Neural crest cell (in vitro differentiated cells): ENCODE measurements around the gene MEGF6. TPM values are rescaled to one million over a fixed set of nuclear protein-coding genes. Genes with fewer than 3 reads are reported as not detected.

ENCODE experiments used
- DNase-seq: peaks from one replicate; pipeline ENCODE4 v3.0.0; 2021; ENCODE audit warnings: low read depth, mixed read lengths, low spot score
- H3K27ac Mint-ChIP-seq: one replicate; pipeline ENCODE4 v1.8.0; 2021; ENCODE audit warnings: mild to moderate bottlenecking, mixed read lengths; ENCODE audit not compliant: unreplicated experiment
- H3K27me3 Mint-ChIP-seq: 2 replicates; pipeline ENCODE4 v1.8.0; 2021; ENCODE audit warnings: low read depth, mild to moderate bottlenecking, mixed read lengths
- H3K36me3 Mint-ChIP-seq: 2 replicates; pipeline ENCODE4 v1.8.0; 2021; ENCODE audit warnings: low read depth, mild to moderate bottlenecking, mixed read lengths
- H3K4me1 Mint-ChIP-seq: 2 replicates; pipeline ENCODE4 v1.8.0; 2021; ENCODE audit warnings: mixed read lengths
- H3K4me3 Mint-ChIP-seq: one replicate; pipeline ENCODE4 v1.8.0; 2021; ENCODE audit warnings: mild to moderate bottlenecking, mixed read lengths
- H3K9me3 Mint-ChIP-seq: 2 replicates; pipeline ENCODE4 v1.8.0; 2021; ENCODE audit warnings: mixed read lengths
- total RNA-seq: library from RNA; stranded (reverse); gene quantifications from 2 replicates; pipeline ENCODE4 v1.2.1, GENCODE V29; 2021
- TF ChIP-seq, protein P1 (sequence below): fragments of 200-600 bp; sonication (generic); conservative IDR thresholded peaks from 2 replicates; pipeline ENCODE4 v1.5.0; 2021; ENCODE audit warnings: antibody characterized with exemption, mild to moderate bottlenecking

Gene MEGF6
- total RNA-seq, 1 donor from 2014 or later = 36.7 TPM

DNA sequence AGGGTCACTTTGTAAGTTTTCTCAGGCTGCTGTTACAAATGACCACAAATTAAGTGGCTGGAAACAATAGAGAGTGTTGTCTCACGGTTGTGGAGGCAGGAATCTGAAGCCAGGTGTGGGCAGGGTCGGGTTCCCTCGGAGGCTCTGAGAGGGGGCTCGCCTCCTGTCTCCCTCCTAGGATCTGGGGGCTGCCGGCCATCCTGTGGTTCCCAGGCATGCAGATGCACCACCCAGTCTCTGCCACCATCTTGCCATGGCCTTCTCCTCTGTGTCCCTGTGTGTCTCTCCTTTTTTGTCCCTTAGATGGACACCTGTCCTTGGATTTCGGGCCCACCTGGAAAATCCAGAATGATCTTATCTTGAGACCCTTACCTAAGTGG is 45.8 kb upstream of the MEGF6 start:
- Mint-ChIP-seq H3K27me3 (peaks cover 74% of the 10 kb centered on the region), H3K9me3 (no peaks in the 10 kb centered on the region)

GRCh38 chr1:3656450-3657095 is 45.3 kb upstream of the MEGF6 start:
- peaks cover 10% of the 10 kb centered on the region for H3K4me1 Mint-ChIP-seq
- H3K27ac Mint-ChIP-seq = no peak overlapping the region
- H3K36me3 Mint-ChIP-seq = no peaks in the 10 kb centered on the region
- no peak for DNase-seq
- TF ChIP-seq, protein P1, sequence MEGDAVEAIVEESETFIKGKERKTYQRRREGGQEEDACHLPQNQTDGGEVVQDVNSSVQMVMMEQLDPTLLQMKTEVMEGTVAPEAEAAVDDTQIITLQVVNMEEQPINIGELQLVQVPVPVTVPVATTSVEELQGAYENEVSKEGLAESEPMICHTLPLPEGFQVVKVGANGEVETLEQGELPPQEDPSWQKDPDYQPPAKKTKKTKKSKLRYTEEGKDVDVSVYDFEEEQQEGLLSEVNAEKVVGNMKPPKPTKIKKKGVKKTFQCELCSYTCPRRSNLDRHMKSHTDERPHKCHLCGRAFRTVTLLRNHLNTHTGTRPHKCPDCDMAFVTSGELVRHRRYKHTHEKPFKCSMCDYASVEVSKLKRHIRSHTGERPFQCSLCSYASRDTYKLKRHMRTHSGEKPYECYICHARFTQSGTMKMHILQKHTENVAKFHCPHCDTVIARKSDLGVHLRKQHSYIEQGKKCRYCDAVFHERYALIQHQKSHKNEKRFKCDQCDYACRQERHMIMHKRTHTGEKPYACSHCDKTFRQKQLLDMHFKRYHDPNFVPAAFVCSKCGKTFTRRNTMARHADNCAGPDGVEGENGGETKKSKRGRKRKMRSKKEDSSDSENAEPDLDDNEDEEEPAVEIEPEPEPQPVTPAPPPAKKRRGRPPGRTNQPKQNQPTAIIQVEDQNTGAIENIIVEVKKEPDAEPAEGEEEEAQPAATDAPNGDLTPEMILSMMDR = no peak
- no peak overlapping the region for H3K4me3 Mint-ChIP-seq
- H3K9me3 Mint-ChIP-seq = no peaks in the 10 kb centered on the region
- H3K27me3 Mint-ChIP-seq = peaks cover 77% of the 10 kb centered on the region

More for the DNA sequence above, 45.8 kb upstream of the MEGF6 start:
- TF ChIP-seq, protein P1 = no peak
- H3K36me3 Mint-ChIP-seq = no peaks in the 10 kb centered on the region
- H3K4me1 Mint-ChIP-seq = peaks cover 10% of the 10 kb centered on the region
- no peak overlapping the region for H3K4me3 Mint-ChIP-seq
- no peak for DNase-seq
- no peak overlapping the region for H3K27ac Mint-ChIP-seq

DNA sequence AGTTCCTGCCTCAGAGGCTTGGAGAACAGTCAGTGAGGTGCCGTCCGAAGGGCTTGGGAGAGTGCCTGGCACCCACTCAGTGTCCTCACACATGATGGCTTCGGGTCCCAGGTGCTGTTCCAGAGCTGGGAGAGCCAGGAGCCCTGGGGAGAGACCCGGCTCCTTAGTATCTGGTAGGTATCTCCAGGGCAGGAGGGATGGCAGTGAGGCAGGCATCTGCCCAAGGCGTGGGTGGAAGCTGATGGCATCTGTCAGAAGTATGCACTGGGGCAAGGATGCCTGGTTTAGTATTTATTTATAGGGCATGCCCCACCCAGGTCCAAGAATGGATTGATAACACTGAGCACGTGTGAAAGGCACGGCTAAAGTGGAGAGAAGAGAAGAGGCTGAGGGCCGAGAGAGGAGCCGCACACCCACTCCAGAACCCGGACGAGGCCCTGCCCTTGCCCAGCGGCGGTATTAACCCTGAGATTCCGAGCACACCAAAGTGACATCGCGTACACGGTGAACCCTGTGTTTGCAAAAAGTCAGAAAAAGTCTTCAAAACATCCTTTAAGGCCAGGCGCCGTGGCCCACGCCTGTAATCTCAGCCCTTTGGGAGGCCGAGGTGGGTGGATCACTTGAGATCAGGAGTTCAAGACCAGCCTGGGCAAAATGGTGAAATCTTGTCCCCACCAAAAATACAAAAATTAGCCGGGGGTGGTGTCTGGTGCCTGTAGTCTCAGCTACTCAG is 43.4 kb upstream of the MEGF6 start:
- TF ChIP-seq, protein P1 = no peak
- no peaks in the 10 kb centered on the region for H3K36me3 Mint-ChIP-seq
- no peak overlapping the region for H3K27ac Mint-ChIP-seq
- peaks cover 86% of the 10 kb centered on the region for H3K27me3 Mint-ChIP-seq
- H3K4me3 Mint-ChIP-seq = no peak overlapping the region
- H3K4me1 Mint-ChIP-seq = peaks cover 17% of the 10 kb centered on the region
- DNase-seq = no peak
- no peaks in the 10 kb centered on the region for H3K9me3 Mint-ChIP-seq

GRCh38 chr1:3653286-3653618 is 41.9 kb upstream of the MEGF6 start:
- H3K4me3 Mint-ChIP-seq = peak overlapping the region; percentile 48
- no peak overlapping the region for H3K27ac Mint-ChIP-seq
- no peaks in the 10 kb centered on the region for H3K9me3 Mint-ChIP-seq
- H3K27me3 Mint-ChIP-seq = peaks cover 84% of the 10 kb centered on the region
- peaks cover 24% of the 10 kb centered on the region for H3K4me1 Mint-ChIP-seq
- no peak for DNase-seq
- TF ChIP-seq, protein P1 = no peak
- H3K36me3 Mint-ChIP-seq = no peaks in the 10 kb centered on the region

DNA sequence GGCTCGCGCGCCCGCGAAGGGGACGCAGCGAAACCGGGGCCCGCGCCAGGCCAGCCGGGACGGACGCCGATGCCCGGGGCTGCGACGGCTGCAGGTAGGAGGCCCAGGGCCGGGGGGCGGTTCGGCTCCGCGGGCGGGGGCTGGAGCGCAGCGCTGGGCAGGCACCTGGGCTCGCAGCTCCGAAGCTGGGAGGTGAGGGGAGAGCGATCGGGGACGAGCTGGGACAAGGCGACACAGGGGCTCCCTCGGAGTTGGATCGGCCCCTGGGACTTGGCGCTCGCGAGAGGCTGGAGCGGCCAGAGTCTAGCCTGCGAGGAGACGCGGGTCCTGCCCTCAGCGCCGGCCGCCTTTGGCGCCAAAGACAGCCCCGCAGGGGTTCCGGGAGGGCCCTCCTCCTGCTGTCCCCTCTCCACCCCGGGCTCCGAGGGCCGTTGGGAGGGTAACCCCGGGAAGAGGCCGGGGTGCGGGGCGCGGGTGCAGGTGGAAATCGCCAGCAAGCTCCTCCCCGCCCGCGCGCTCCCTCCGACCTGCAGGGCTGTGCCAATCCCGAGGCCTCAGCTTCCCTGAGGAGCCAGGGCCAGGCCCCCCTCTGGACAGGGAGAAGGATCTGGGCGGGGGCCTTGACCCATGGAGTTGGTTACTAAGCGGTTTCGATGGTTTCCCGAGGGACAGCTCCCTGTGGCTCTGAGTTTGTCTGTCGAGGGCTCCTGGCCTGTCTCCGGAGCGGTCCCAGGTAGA is 41.4 kb upstream of the MEGF6 start:
- peak overlapping the region; percentile 48 for H3K4me3 Mint-ChIP-seq
- DNase-seq = no peak
- no peaks in the 10 kb centered on the region for H3K36me3 Mint-ChIP-seq
- TF ChIP-seq, protein P1 = no peak
- peaks cover 24% of the 10 kb centered on the region for H3K4me1 Mint-ChIP-seq
- no peaks in the 10 kb centered on the region for H3K9me3 Mint-ChIP-seq
- peaks cover 78% of the 10 kb centered on the region for H3K27me3 Mint-ChIP-seq
- no peak overlapping the region for H3K27ac Mint-ChIP-seq
